Nephron progenitor cell (in vitro differentiated cells): ENCODE data around the gene SCG3.
A peak's percentile ranks its signal among the peaks of the same experiment; 100 is the strongest.

Experiments used
- DNase-seq: peaks from one replicate; pipeline ENCODE4 v3.0.0; 2021
- H3K27ac Mint-ChIP-seq: 2 replicates; pipeline ENCODE4 v1.8.0; 2021; ENCODE audit warnings: mild to moderate bottlenecking, moderate library complexity, mixed read lengths
- H3K27me3 Mint-ChIP-seq: 2 replicates; pipeline ENCODE4 v1.8.0; 2021; ENCODE audit warnings: mild to moderate bottlenecking, low read depth, mixed read lengths; ENCODE audit not compliant: poor library complexity
- H3K36me3 Mint-ChIP-seq: 2 replicates; pipeline ENCODE4 v1.8.0; 2021; ENCODE audit warnings: low read depth, mixed read lengths
- H3K4me1 Mint-ChIP-seq: 2 replicates; pipeline ENCODE4 v1.8.0; 2021; ENCODE audit warnings: mixed read lengths
- H3K4me3 Mint-ChIP-seq: 2 replicates; pipeline ENCODE4 v1.8.0; 2021; ENCODE audit warnings: mild to moderate bottlenecking, moderate library complexity, mixed read lengths
- H3K9me3 Mint-ChIP-seq: 2 replicates; pipeline ENCODE4 v1.8.0; 2021; ENCODE audit warnings: mild to moderate bottlenecking, moderate library complexity, mixed read lengths
- TF ChIP-seq, protein P1 (sequence below): fragments of 200-600 bp; sonication (generic); IDR thresholded peaks from 2 replicates; pipeline ENCODE4 v1.5.0; 2021; ENCODE audit warnings: antibody characterized with exemption

SCG3 gene

DNA sequence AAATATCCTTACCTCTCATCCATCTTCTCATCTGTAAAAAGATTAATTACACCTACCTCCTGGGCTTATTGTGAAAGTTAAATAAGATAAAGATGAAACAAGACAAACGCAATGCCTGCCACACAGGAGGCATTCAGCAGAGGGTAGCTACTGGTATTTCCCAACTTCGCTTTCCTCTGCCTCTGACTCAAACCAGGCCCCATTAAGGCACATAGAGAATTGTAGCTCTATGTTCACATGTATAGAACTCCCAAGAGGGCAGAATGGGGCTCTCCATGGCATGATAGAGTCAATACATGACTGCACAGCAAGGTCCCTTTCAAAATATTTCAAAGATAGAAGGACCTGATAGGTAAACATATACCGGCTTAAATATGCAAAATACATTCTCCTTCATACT lies 54.8 kb downstream of the SCG3 start:
- H3K27me3 Mint-ChIP-seq, result peaks cover 62% of the 10 kb centered on the region
- H3K9me3 Mint-ChIP-seq, result no peaks in the 10 kb centered on the region
- H3K4me1 Mint-ChIP-seq, result peaks cover 15% of the 10 kb centered on the region
- H3K27ac Mint-ChIP-seq, result no peak overlapping the region
- DNase-seq, result no peak
- H3K36me3 Mint-ChIP-seq, result no peaks in the 10 kb centered on the region
- peak overlapping the region; percentile 75 for H3K4me3 Mint-ChIP-seq
- TF ChIP-seq, protein P1, sequence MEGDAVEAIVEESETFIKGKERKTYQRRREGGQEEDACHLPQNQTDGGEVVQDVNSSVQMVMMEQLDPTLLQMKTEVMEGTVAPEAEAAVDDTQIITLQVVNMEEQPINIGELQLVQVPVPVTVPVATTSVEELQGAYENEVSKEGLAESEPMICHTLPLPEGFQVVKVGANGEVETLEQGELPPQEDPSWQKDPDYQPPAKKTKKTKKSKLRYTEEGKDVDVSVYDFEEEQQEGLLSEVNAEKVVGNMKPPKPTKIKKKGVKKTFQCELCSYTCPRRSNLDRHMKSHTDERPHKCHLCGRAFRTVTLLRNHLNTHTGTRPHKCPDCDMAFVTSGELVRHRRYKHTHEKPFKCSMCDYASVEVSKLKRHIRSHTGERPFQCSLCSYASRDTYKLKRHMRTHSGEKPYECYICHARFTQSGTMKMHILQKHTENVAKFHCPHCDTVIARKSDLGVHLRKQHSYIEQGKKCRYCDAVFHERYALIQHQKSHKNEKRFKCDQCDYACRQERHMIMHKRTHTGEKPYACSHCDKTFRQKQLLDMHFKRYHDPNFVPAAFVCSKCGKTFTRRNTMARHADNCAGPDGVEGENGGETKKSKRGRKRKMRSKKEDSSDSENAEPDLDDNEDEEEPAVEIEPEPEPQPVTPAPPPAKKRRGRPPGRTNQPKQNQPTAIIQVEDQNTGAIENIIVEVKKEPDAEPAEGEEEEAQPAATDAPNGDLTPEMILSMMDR, result no peak

DNA sequence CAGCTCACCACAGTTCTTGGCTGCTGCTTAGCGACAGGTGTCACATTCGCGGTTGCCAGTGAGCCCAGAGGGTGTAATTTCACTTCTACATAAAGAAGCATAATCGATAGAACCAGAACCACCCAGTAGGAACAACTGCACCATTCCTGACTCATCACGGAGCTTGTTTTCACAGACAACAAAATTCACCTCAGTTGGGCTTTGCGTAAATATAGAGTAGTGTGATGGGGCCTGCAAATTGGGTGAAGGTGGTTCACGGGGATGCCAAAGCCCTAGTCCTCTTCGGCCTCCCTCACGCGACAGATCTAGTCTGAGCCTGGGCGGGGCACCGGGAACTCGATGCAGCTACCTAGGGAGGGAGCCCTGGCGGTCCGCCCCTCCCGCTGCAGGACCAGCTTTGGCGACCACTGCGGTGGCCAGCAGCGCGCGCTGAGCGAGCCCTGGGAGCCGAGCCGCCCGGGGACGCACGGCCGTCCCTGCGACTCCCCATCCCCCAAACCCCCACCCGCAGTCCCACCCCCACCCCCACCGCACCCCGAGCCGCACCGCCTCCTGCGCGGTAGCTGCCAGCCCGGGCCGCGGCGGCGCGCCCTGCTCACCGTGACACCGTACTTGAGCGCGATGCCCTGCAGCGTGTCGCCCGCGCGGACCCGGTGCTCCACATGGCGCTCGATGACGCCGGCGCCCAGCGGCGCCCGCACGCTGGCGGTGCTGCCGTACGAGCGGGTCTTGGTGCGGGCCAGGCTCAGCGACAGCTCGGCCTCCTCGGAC lies 55.6 kb downstream of the SCG3 start:
- no peak for DNase-seq
- TF ChIP-seq, protein P1, result no peak

DNA sequence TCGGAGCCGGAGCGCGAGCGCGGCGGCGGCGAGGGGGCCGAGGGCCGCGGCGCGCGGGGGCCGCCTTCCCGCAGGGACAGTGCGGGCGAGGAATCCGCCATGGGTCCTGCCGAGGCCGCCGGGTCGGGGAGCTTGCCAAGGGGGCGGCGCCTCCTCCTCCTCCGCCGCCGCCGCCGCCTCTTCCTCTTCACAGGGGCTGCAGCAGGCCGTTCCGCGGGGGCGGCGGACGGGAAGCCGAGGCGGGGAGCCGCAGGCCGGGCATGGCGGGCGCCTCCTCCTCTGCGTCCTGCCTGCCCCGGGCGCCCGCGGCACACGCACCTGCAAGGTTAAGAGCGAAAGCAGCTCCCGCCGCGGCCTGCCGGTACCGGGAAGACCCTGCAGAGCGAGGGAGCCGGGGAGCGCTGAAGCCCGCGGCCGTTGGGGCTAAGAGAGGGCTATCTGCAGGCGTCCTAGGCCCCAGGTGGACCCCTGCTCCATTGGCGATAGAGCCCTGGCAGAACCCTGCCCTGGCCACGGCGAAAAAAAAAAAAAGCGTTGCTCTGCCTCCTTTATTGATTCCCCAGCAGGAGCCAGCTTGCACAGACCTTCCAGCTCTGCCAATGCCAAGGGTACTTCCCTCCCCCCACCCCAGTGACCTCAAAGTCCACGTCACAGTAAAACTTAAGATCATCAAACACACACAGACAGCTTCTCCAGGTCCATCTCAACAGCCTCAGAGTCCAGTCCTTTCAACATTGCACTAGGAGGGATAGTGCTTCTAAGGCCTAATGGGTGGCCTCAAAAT lies 56.4 kb downstream of the SCG3 start, which contains the start of gene LYSMD2:
TSS of gene LYSMD2 (minus strand) at position 134 of the 784 bp plus-strand sequence. CDS start at position 101, 33 bp downstream.
- H3K4me1 Mint-ChIP-seq, result peaks cover 8% of the 10 kb centered on the region
- DNase-seq, result peak; percentile 75
- no peaks in the 10 kb centered on the region for H3K36me3 Mint-ChIP-seq
- TF ChIP-seq, protein P1, result no peak
- no peaks in the 10 kb centered on the region for H3K9me3 Mint-ChIP-seq
- H3K27ac Mint-ChIP-seq, result no peak within 1 kb of the TSS
- peaks cover 70% of the 10 kb centered on the region for H3K27me3 Mint-ChIP-seq
- H3K4me3 Mint-ChIP-seq, result peak within 1 kb of the TSS; percentile 77

More for the DNA sequence above, 55.6 kb downstream of the SCG3 start:
- Mint-ChIP-seq H3K27ac (no peak overlapping the region), H3K36me3 (no peaks in the 10 kb centered on the region), H3K27me3 (peaks cover 65% of the 10 kb centered on the region), H3K4me3 (peak overlapping the region; percentile 75), H3K4me1 (peaks cover 8% of the 10 kb centered on the region), H3K9me3 (no peaks in the 10 kb centered on the region)

DNA sequence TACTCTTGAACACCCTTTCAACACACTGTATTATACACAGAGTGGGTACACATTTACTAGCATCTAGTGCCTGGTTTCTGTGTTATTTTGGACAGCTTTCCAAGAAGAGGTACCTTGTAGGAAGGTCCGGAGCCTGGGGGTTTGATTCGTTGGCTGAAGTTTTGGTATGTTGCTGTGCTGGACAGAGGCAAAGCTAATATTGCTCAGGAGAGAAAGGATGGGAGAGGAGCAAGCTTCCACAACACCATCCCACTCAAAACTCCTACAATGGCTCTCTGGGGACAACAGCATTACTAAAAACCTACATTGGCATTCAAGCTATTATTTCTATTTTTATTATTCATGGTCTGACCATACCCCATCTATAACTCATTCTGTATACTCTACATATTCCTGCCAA lies 57.2 kb downstream of the SCG3 start:
- DNase-seq, result no peak
- TF ChIP-seq, protein P1, result no peak
- Mint-ChIP-seq H3K4me3 (peak overlapping the region; percentile 77), H3K27me3 (peaks cover 77% of the 10 kb centered on the region), H3K36me3 (no peaks in the 10 kb centered on the region), H3K27ac (no peak overlapping the region), H3K4me1 (peaks cover 8% of the 10 kb centered on the region), H3K9me3 (no peaks in the 10 kb centered on the region)

DNA sequence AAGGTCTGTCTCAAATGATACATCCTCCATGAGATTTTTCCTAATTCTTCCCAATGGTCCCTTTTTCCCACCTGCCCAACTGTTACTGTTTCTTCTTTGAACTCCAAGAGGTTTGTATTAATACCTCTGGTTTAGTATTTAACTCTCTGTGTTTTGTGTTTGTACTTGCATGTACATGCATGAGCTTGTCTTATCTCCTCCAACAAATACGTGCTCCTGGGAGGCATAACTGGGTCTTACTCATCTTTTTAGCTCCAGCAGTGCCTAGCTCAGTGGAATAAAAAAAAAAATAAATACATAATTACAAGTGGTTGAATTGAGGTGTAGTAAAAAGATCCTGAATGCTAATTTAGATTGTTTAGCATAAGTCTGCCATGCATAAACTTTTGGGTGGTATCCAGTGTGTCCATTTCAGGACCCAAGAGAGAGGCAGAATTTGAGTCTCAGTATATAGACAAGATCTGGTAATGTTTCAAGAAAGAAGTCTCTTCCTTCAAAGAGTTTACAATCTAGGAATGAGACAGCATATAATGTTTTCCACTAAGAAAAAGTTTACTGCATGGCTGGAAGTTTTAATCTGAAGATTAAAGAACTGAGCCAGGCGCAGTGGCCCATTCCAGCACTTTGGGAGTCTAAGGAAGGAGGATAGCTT lies 57.9 kb downstream of the SCG3 start:
- DNase-seq, result no peak
- Mint-ChIP-seq H3K4me3 (peak overlapping the region; percentile 77), H3K9me3 (no peaks in the 10 kb centered on the region), H3K4me1 (peaks cover 8% of the 10 kb centered on the region), H3K27me3 (peaks cover 81% of the 10 kb centered on the region), H3K27ac (no peak overlapping the region), H3K36me3 (no peaks in the 10 kb centered on the region)
- TF ChIP-seq, protein P1, result no peak
